Nephron progenitor cell (in vitro differentiated cells): Measurements from ENCODE around the gene MARF1.
"Not testable (repeated sequence)": the region's sequence is repeated elsewhere in the genome, so short reads cannot be mapped to it uniquely, and the experiment has no call there.

Source experiments
- DNase-seq: peaks from one replicate; pipeline ENCODE4 v3.0.0; 2021
- H3K27ac Mint-ChIP-seq: 2 replicates; pipeline ENCODE4 v1.8.0; 2021; ENCODE audit warnings: mild to moderate bottlenecking, moderate library complexity, mixed read lengths
- H3K27me3 Mint-ChIP-seq: 2 replicates; pipeline ENCODE4 v1.8.0; 2021; ENCODE audit warnings: mild to moderate bottlenecking, low read depth, mixed read lengths; ENCODE audit not compliant: poor library complexity
- H3K36me3 Mint-ChIP-seq: 2 replicates; pipeline ENCODE4 v1.8.0; 2021; ENCODE audit warnings: low read depth, mixed read lengths
- H3K4me1 Mint-ChIP-seq: 2 replicates; pipeline ENCODE4 v1.8.0; 2021; ENCODE audit warnings: mixed read lengths
- H3K4me3 Mint-ChIP-seq: 2 replicates; pipeline ENCODE4 v1.8.0; 2021; ENCODE audit warnings: mild to moderate bottlenecking, moderate library complexity, mixed read lengths
- H3K9me3 Mint-ChIP-seq: 2 replicates; pipeline ENCODE4 v1.8.0; 2021; ENCODE audit warnings: mild to moderate bottlenecking, moderate library complexity, mixed read lengths
- CTCF ChIP-seq: fragments of 200-600 bp; sonication (generic); IDR thresholded peaks from 2 replicates; pipeline ENCODE4 v1.5.0; 2021; ENCODE audit warnings: antibody characterized with exemption

Gene MARF1

GRCh38 chr16:15671530-15672117, 28.7 kb upstream of the MARF1 start:
- peak overlapping the region; percentile 85 for H3K27ac Mint-ChIP-seq
- no peak for TF ChIP-seq CTCF
- H3K4me3 Mint-ChIP-seq, result no peak overlapping the region
- no peak for DNase-seq
- H3K36me3 Mint-ChIP-seq, result peaks cover 34% of the 10 kb centered on the region
- no peaks in the 10 kb centered on the region for H3K27me3 Mint-ChIP-seq
- peaks cover 30% of the 10 kb centered on the region for H3K4me1 Mint-ChIP-seq
- H3K9me3 Mint-ChIP-seq, result no peaks in the 10 kb centered on the region

DNA sequence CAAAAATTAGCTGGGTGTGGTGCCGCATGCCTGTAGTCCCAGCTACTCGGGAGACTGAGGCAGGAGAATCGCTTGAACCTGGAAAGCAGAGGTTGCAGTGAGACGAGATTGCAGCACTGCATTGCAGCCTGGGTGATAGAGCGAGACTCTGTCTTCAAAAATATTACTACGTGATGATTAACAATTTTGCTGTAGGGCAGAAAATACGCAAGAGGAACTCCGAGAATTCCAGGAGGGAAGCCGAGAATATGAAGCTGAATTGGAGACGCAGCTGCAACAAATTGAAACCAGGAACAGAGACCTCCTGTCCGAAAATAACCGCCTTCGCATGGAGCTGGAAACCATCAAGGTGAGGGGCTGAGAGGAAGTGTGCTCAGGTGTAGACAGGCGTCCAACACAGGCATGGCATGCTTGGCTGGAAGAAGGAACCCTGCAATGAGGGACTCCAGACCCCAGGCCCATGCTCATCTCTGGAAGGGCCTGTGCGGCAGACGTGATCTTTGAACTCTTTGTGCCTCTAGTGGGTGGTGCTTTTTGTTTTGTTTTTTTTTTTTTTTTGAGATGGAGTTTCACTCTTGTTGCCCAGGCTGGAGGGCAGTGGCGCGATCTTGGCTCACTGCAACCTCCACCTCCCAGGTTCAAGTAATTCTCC, 24.3 kb upstream of the MARF1 start:
- no peak for TF ChIP-seq CTCF
- no peaks in the 10 kb centered on the region for H3K9me3 Mint-ChIP-seq
- H3K4me1 Mint-ChIP-seq, result peaks cover 7% of the 10 kb centered on the region
- peaks cover 54% of the 10 kb centered on the region for H3K36me3 Mint-ChIP-seq
- H3K27me3 Mint-ChIP-seq, result no peaks in the 10 kb centered on the region
- no peak overlapping the region for H3K4me3 Mint-ChIP-seq
- DNase-seq, result no peak
- no peak overlapping the region for H3K27ac Mint-ChIP-seq

DNA sequence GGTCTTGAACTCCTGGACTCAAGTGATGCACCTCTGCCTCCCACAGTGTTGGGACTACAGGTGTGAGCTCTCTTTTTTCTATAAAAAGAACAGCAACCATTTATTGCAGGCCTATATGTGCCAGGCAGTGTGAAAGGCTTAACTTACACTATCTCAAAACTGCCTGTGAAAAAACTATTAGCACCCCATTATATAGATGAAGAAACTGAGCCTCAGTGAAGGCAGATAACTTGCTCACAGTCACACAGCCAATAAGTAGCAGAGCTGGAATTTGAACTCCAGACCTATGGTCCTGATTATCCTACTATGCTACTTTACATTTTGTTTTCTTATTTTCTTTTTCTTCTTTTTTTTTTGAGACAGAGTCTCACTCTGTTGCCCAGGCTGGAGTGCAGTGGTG, 22.2 kb upstream of the MARF1 start:
- Mint-ChIP-seq H3K9me3 (no peaks in the 10 kb centered on the region), H3K27me3 (no peaks in the 10 kb centered on the region), H3K27ac (no peak overlapping the region), H3K4me1 (peaks cover 8% of the 10 kb centered on the region), H3K36me3 (peaks cover 59% of the 10 kb centered on the region), H3K4me3 (no peak overlapping the region)
- DNase-seq, result no peak
- no peak for TF ChIP-seq CTCF

- DNase-seq, result no peak
- Mint-ChIP-seq H3K4me1 (peaks cover 20% of the 10 kb centered on the region), H3K4me3 (no peak overlapping the region), H3K27me3 (no peaks in the 10 kb centered on the region), H3K36me3 (peaks cover 31% of the 10 kb centered on the region), H3K9me3 (no peaks in the 10 kb centered on the region), H3K27ac (peak overlapping the region; percentile 75)
- TF ChIP-seq CTCF, result no peak
Observed at GRCh38 chr16:15660203-15660601, 17.2 kb upstream of the MARF1 start.

GRCh38 chr16:15658556-15658955, 15.6 kb upstream of the MARF1 start:
- Mint-ChIP-seq H3K27me3 (no peaks in the 10 kb centered on the region), H3K36me3 (peaks cover 22% of the 10 kb centered on the region), H3K4me3 (no peak overlapping the region), H3K27ac (no peak overlapping the region), H3K4me1 (peaks cover 21% of the 10 kb centered on the region), H3K9me3 (no peaks in the 10 kb centered on the region)
- TF ChIP-seq CTCF, result no peak
- no peak for DNase-seq

- no peak for TF ChIP-seq CTCF
- Mint-ChIP-seq H3K4me1 (peaks cover 25% of the 10 kb centered on the region), H3K27me3 (no peaks in the 10 kb centered on the region), H3K4me3 (no peak overlapping the region), H3K36me3 (peaks cover 20% of the 10 kb centered on the region), H3K9me3 (no peaks in the 10 kb centered on the region), H3K27ac (peak overlapping the region; percentile 45)
- no peak for DNase-seq
Observed at GRCh38 chr16:15658149-15658548, 15.2 kb upstream of the MARF1 start.

- not testable (repeated sequence) for H3K27ac Mint-ChIP-seq, H3K4me3 Mint-ChIP-seq, H3K36me3 Mint-ChIP-seq, H3K27me3 Mint-ChIP-seq, DNase-seq, H3K9me3 Mint-ChIP-seq
- peaks cover 36% of the 10 kb centered on the region for H3K4me1 Mint-ChIP-seq
Observed at GRCh38 chr16:15655561-15655960, 12.6 kb upstream of the MARF1 start.
